GM21825 (cell line): ENCODE measurements around the gene POLD4.
"Not testable (repeated sequence)": the region's sequence is repeated elsewhere in the genome, so short reads cannot be mapped to it uniquely, and the experiment has no call there.

Source experiments
- ATAC-seq: cut with Tn5 transposase; IDR thresholded peaks from one replicate; pipeline ENCODE4 v1.9.1; 2021; ENCODE audit warnings: mild to moderate bottlenecking, moderate library complexity; ENCODE audit not compliant: unreplicated experiment

Gene POLD4

GRCh38 chr11:67354075-67355022 is 1.0 kb upstream of the POLD4 start:
- no peak for ATAC-seq

- no peak for ATAC-seq
Measured at GRCh38 chr11:67352546-67353316, 615 bp downstream of the POLD4 start.

DNA sequence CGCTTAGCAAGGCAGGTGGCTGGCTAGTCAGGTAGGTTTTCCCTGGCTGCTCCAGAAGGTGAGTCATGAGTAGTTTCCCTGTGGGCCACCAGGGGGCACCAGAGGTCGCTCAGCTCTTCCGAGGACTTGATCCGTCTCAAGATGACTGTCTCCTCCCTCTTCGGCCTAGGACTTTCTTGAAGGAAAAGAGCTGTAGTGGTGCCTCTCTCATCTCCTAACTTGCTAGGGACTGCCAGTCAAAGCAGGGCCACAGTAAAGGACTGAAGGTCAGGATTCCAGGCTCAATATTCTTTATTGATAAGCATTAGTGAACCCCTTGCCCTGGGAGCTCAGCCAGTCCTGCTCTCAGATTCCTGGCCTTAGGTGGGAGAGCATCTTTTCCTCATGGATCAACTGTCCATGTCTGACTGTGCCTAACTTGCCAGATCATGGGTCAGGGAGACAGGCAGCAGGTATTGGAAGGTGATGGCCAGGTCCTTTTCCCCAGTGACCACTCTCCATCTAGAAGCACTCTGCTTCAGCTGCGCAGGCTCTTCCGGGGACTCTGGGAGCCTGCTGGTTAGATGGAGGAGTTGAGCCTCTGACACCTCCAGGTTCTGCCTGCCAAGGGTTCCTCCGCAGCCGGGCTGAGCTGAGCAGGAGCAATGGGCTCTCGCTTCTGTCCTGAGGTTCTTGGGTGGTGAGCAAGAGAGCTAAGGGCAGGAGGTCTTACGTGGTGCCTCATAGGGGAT is 1.9 kb downstream of the POLD4 start:
- no peak for ATAC-seq

DNA sequence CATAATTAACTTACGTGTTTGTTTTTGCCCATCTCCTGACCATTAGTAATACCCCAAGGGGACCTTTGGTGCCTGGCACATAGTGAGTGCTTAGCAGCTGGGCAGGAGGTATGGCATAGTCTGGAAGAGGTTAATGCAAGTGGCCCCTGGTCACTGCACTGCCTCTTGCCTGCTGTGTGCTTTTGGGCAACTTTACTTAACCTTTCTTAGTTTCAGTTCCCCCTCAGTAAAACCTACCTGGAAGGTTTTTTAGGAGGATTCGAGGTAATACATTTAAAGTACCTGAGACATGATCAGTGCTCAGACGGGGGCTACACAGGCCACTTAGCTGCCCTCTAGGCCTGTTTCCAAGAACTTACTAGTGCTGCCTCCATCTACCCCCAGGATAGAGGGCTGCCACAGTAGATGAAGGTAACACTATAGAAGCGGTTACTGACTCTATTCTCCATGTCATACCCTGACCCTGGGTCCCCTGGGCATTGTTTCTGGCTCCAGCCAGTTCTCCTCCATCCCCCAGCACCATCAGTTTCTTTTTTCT is 3.3 kb downstream of the POLD4 start:
- no peak for ATAC-seq

GRCh38 chr11:67349457-67349856 is 3.9 kb downstream of the POLD4 start:
- ATAC-seq, result no peak

DNA sequence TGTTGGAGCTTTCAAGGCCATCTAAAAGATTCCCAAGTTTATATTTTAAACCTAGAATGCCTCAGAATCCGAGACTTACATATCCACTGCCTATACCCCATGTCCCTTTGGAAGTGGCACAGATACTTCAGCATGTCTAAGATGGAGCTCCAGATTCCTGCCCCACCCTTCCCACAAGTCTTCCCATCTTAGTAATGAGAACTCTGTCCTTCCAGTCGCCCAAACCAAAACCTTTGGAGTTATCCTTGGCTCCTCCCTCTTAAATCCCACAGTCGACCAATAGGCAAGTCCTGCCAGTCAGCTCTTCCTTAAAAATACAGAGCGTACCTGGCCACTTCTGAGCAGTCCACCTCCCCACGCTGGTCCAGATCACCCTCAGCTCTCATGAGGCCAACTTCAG is 4.3 kb downstream of the POLD4 start:
- no peak for ATAC-seq

DNA sequence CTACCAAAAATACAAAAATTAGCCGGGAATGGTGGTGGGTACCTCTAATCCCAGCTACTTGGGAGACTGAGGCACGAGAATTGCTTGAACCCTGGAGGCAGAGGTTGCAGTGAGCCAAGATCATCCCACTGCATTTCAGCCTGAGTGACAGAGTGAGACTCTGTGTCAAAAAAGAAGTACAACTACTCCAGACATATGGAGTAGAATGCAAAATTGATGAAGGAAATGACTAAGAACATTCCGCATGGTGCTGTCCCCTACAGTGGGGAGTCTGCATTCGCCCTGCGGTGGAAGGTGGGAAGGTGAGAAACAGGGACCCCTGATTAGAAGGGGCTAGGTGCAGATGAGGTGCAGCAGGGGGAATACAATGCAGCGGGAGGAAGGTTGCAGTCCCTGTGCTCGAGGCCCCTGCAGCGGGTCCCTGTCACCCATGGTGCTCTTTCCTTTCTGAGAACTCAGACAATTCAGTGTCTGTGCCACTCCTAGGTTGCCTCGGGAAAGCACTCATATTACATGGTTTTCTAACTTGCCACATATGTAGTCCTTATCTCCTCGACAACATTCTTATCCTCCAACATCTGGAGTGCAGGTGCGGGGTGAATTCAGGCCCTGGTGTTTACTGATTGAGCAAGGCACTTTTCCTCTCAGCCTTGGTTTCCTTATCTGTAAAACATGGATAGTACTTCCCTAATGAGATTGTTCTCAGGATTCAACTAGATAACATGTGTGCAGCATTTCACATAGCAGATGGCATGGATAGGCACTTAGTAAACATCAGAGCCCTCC is 5.2 kb downstream of the POLD4 start:
- ATAC-seq, result no peak

- ATAC-seq, result no peak
Measured at GRCh38 chr11:67345920-67346819, 7.2 kb downstream of the POLD4 start.

- no peak for ATAC-seq
Measured at GRCh38 chr11:67345247-67345919, 8.0 kb downstream of the POLD4 start.

- no peak for ATAC-seq
Measured at GRCh38 chr11:67344264-67344663, 9.1 kb downstream of the POLD4 start.

- ATAC-seq, result no peak
Measured at GRCh38 chr11:67337257-67337656, 16.1 kb downstream of the POLD4 start.

GRCh38 chr11:67332081-67332691 is 21.2 kb downstream of the POLD4 start:
- no peak for ATAC-seq

DNA sequence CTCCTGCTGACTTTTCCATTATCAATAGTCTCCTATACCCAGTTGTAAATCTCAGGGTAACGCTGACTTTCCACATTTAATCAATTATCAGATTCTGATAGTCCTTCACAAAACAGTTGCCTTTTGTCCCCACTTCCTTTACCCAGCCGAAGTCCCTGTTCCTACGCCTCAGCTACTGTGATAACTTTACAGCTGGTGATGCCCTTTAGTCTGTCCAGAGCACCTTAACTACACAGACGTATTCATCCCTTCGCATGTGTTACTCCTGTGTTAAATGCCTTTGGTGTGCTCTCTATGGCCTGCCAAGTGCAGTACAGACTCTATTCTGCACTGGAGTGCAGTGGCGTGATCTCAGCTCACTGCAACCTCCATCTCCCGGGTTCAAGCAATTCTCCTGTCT is 29.8 kb downstream of the POLD4 start:
- ATAC-seq, result no peak

DNA sequence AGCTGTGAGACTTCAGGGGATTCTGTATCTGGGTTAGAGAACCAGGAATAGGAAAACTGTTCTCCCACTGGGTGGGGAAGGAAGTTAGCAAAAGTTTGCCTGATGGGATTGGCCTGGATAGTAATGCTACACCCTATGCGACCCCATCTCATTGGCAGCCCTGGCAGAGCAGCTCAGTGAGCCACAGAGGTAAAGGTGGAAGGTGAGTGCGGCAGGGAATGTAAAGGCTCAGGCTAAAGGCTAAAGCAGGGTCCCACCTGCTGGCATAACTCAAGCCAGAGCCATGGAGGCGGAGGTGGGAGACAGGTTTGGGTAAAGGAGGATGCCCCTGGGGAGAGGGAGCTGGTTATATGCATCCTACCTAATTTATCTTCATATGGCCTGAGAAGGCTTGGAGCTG is 31.3 kb downstream of the POLD4 start:
- ATAC-seq, result no peak

- ATAC-seq, result no peak
Measured at GRCh38 chr11:67321313-67321871, 32.0 kb downstream of the POLD4 start.

GRCh38 chr11:67320691-67321090 is 32.7 kb downstream of the POLD4 start:
- ATAC-seq, result no peak

- ATAC-seq, result no peak
Measured at GRCh38 chr11:67320011-67320410, 33.3 kb downstream of the POLD4 start.

- ATAC-seq, result not testable (repeated sequence)
Measured at GRCh38 chr11:67318876-67319275, 34.5 kb downstream of the POLD4 start.
